A549 (cell line): ENCODE measurements around the gene NSD1. TPM values are rescaled to one million over a fixed set of nuclear protein-coding genes. Genes with fewer than 3 reads are reported as not detected.

Experiments used
- ATAC-seq, 2 experiments: fragments of 200-7000 bp in 1 of 2; fragments of >200 bp in 1 of 2; cut with Nextera tagmentation in 1 of 2; cut with Tn5 transposase in 1 of 2; 3 replicates each; pipeline versions ENCODE4 v1.8.0 to v1.9.1; 2018 to 2020; ENCODE audit warnings: mild to moderate bottlenecking in 1 of 2, moderate library complexity in 1 of 2
- CTCF ChIA-PET: fragments of 300-600 bp; sonication (Branson Sonifier 250); formaldehyde crosslinking; extraction: SDS; loops from one replicate; lab custom pipeline; 2021; ENCODE audit warnings: antibody characterized with exemption, inconsistent platforms; lab: Yijun Ruan, JAX
- POLR2A ChIA-PET: fragments of 350-600 bp; formaldehyde crosslinking; extraction: SDS; loops from one replicate; lab custom pipeline; 2021; ENCODE audit warnings: antibody characterized with exemption, inconsistent platforms; lab: Yijun Ruan, JAX
- DNase-seq, 2 experiments: peaks; one replicate each; pipeline versions ENCODE4 v3.0.0 to v3.0.0-alpha.2; 2011 to 2016; ENCODE audit warnings: low read depth in 1 of 2, low spot score in 1 of 2
- FAIRE-seq: peaks from 2 replicates; lab custom pipeline; 2011; peaks lifted over from hg19 to GRCh38; lab: Jason Lieb, UNC
- H3K27ac ChIP-seq, 2 experiments: fragments of >200 bp; sonication (Bioruptor Twin); formaldehyde crosslinking; 3 replicates each; pipeline ENCODE4 v1.5.1; 2016 to 2017
- H3K4me1 ChIP-seq: fragments of >200 bp; sonication (Bioruptor Twin); formaldehyde crosslinking; 3 replicates; pipeline ENCODE4 v1.6.1; 2016
- H3K4me2 ChIP-seq: fragments of >200 bp; sonication (Bioruptor Twin); formaldehyde crosslinking; 3 replicates; pipeline ENCODE4 v1.6.1; 2016
- H3K4me3 ChIP-seq: fragments of >200 bp; sonication (Bioruptor Twin); formaldehyde crosslinking; 3 replicates; pipeline ENCODE4 v1.5.1; 2016
- H3K9me3 ChIP-seq: fragments of >200 bp; sonication (Bioruptor Twin); formaldehyde crosslinking; 3 replicates; pipeline ENCODE4 v1.6.1; 2016
- CEBPB ChIP-seq, 2 experiments: fragments of >200 bp in 1 of 2; sonication (Bioruptor Twin) in 1 of 2; formaldehyde crosslinking in 1 of 2; IDR thresholded peaks; 2 replicates each; pipeline ENCODE4 v1.6.1; 2012 to 2016
- CHD2 ChIP-seq: fragments of 150-350 bp; IDR thresholded peaks from 2 replicates; pipeline ENCODE4 v1.6.1; 2014; ENCODE audit warnings: low read length; ENCODE audit not compliant: partially characterized antibody
- CHD4 ChIP-seq: fragments of 200-600 bp; sonication (generic); IDR thresholded peaks from 2 replicates; pipeline ENCODE4 v1.6.1; 2016; ENCODE audit warnings: antibody characterized with exemption, mild to moderate bottlenecking, borderline replicate concordance
- E2F6 ChIP-seq: IDR thresholded peaks from 2 replicates; pipeline ENCODE4 v1.6.1; 2012; ENCODE audit warnings: low read depth, borderline replicate concordance
- EHF ChIP-seq: fragments of 250-450 bp; sonication (Bioruptor Pico); IDR thresholded peaks from 2 replicates; pipeline ENCODE4 v1.5.0; 2020; ENCODE audit warnings: mild to moderate bottlenecking
- ELK1 ChIP-seq: fragments of 150-350 bp; IDR thresholded peaks from 2 replicates; pipeline ENCODE4 v1.6.1; 2014; ENCODE audit warnings: low read depth, mild to moderate bottlenecking, low read length
- ESRRA ChIP-seq: fragments of 150-350 bp; IDR thresholded peaks from 2 replicates; pipeline ENCODE4 v1.6.1; 2014; ENCODE audit warnings: mild to moderate bottlenecking, low read length, borderline replicate concordance
- HDAC2 ChIP-seq: fragments of 200-600 bp; sonication (generic); IDR thresholded peaks from 2 replicates; pipeline ENCODE4 v1.6.1; 2016
- HES2 ChIP-seq: fragments of >200 bp; sonication (Bioruptor Twin); formaldehyde crosslinking; IDR thresholded peaks from 2 replicates; pipeline ENCODE4 v1.6.1; 2016
- HEYL ChIP-seq: fragments of 250-450 bp; sonication (Bioruptor Pico); IDR thresholded peaks from 2 replicates; pipeline ENCODE4 v1.8.0; 2021; ENCODE audit warnings: mild to moderate bottlenecking, moderate library complexity
- HOXA7 ChIP-seq: fragments of 250-450 bp; sonication (Bioruptor Pico); IDR thresholded peaks from 2 replicates; pipeline ENCODE4 v1.5.0; 2020; ENCODE audit warnings: mild to moderate bottlenecking, moderate library complexity
- HOXB13 ChIP-seq: fragments of 250-450 bp; sonication (Bioruptor Pico); IDR thresholded peaks from 2 replicates; pipeline ENCODE4 v1.5.0; 2020; ENCODE audit warnings: low read depth, mild to moderate bottlenecking, moderate library complexity
- HOXB5 ChIP-seq: fragments of 250-450 bp; sonication (Bioruptor Pico); IDR thresholded peaks from 2 replicates; pipeline ENCODE4 v1.5.0; 2020; ENCODE audit warnings: mild to moderate bottlenecking, moderate library complexity
- JUNB ChIP-seq: fragments of >200 bp; sonication (Bioruptor Twin); formaldehyde crosslinking; IDR thresholded peaks from 2 replicates; pipeline ENCODE4 v1.6.1; 2016
- MAFK ChIP-seq: fragments of 450-650 bp; IDR thresholded peaks from 2 replicates; pipeline ENCODE4 v1.6.1; 2014; ENCODE audit not compliant: partially characterized antibody
- MAZ ChIP-seq: fragments of 150-350 bp; IDR thresholded peaks from 2 replicates; pipeline ENCODE4 v1.6.1; 2014; ENCODE audit warnings: antibody characterized with exemption, low read depth, low read length, borderline replicate concordance
- MYC ChIP-seq: IDR thresholded peaks from 2 replicates; pipeline ENCODE4 v1.6.1; 2012; ENCODE audit warnings: mild to moderate bottlenecking, inconsistent platforms, low read length, improper control_type of control experiment, borderline replicate concordance
- NPAS2 ChIP-seq: fragments of 250-450 bp; sonication (Bioruptor Pico); IDR thresholded peaks from 2 replicates; pipeline ENCODE4 v1.8.0; 2022; ENCODE audit warnings: mild to moderate bottlenecking, moderate library complexity, borderline replicate concordance
- NR3C1 ChIP-seq: fragments of >200 bp; sonication (Bioruptor Twin); formaldehyde crosslinking; IDR thresholded peaks from 3 replicates; pipeline ENCODE4 v1.6.1; 2017
- PBX3 ChIP-seq: IDR thresholded peaks from 2 replicates; pipeline ENCODE4 v1.6.1; 2012
- RAD21 ChIP-seq, 2 experiments: fragments of >200 bp in 1 of 2; sonication (Bioruptor Twin) in 1 of 2; formaldehyde crosslinking in 1 of 2; IDR thresholded peaks in 1 of 2; conservative IDR thresholded peaks in 1 of 2; 2 replicates in 1 of 2; 3 replicates in 1 of 2; pipeline ENCODE4 v1.6.1; 2012 to 2018; ENCODE audit warnings: inconsistent platforms in 1 of 2
- RCOR1 ChIP-seq: fragments of 150-350 bp; IDR thresholded peaks from 2 replicates; pipeline ENCODE4 v1.6.1; 2014; ENCODE audit warnings: antibody characterized with exemption, low read length, low read depth
- REST ChIP-seq: fragments of 200-600 bp; sonication (generic); IDR thresholded peaks from 2 replicates; pipeline ENCODE4 v1.6.1; 2016; ENCODE audit warnings: antibody characterized with exemption, mild to moderate bottlenecking, moderate library complexity
- RFX5 ChIP-seq: fragments of 450-650 bp; IDR thresholded peaks from 2 replicates; pipeline ENCODE4 v1.7.1; 2014; ENCODE audit warnings: antibody characterized with exemption, mild to moderate bottlenecking, moderate library complexity
- RNF2 ChIP-seq: fragments of 200-600 bp; sonication (generic); IDR thresholded peaks from 2 replicates; pipeline ENCODE4 v1.6.1; 2016; ENCODE audit warnings: low read depth, mild to moderate bottlenecking, antibody characterized with exemption, moderate library complexity, borderline replicate concordance
- USF2 ChIP-seq: fragments of 450-650 bp; IDR thresholded peaks from 2 replicates; pipeline ENCODE4 v1.6.1; 2014; ENCODE audit warnings: antibody characterized with exemption
- ZFP36 ChIP-seq: fragments of 450-650 bp; IDR thresholded peaks from 2 replicates; pipeline ENCODE4 v1.6.1; 2014; ENCODE audit warnings: borderline replicate concordance; ENCODE audit not compliant: partially characterized antibody
- ZSCAN20 ChIP-seq: fragments of 250-450 bp; sonication (Bioruptor Pico); IDR thresholded peaks from 2 replicates; pipeline ENCODE4 v1.8.0; 2022; ENCODE audit warnings: mild to moderate bottlenecking, moderate library complexity
- WGBS: methylation state at CpG from one replicate; pipeline ENCODE4 v1.1.6; 2017; ENCODE audit errors: missing lambda C conversion rate; 5-methylcytosine and 5-hydroxymethylcytosine counted together
- polyA plus RNA-seq, 4 experiments: library from polyadenylated mRNA; depleted of rRNA in 3 of 4; stranded (reverse); fragments of >200 nt; fragmentation: RNase III in 1 of 4; extraction: RNeasy Plus Mini Kit Qiagen cat#74134 plus additional on column Dnase treatment in 1 of 4; gene quantifications; 2 replicates in 3 of 4; 3 replicates in 1 of 4; pipeline ENCODE4 v1.2.3, GENCODE V29; 2011 to 2017

The NSD1 gene
- polyA plus RNA-seq, 2 of the 4 experiments (the other 2 are of a cell fraction), result 16.3 to 38.2 TPM

- TF ChIP-seq JUNB (no peak), HOXB5 (CRISPR knock-in tag) (no peak), CHD4 (no peak), HDAC2 (no peak), ELK1 (no peak), ZFP36 (no peak), ESRRA (no peak), PBX3 (no peak), HOXA7 (no peak), MYC (no peak), CEBPB (IDR thresholded peaks at IDR 0.05) (no peak), NR3C1 (no peak), CHD2 (no peak), RNF2 (no peak), E2F6 (no peak), MAFK (no peak), ZSCAN20 (CRISPR knock-in tag) (no peak)
- TF ChIP-seq, all 56 proteins: peak for 0
- H3K4me2 ChIP-seq, result peak overlapping the region; percentile 98
- 41% methylated on average over 3 of the region's 3 CpGs for WGBS
- H3K4me3 ChIP-seq, result no peak overlapping the region
- H3K9me3 ChIP-seq, result no peaks in the 10 kb centered on the region
- DNase-seq (no peak), ATAC-seq (no peak), FAIRE-seq (no peak)
- CTCF ChIA-PET, result interaction anchor here (0.6 to 3.3 kb wide), 8 partner anchors 10 to 54 kb away, joined by 3 to 20 read pairs (median 4); no protein-coding TSS in a partner anchor
- no peak overlapping the region for H3K27ac ChIP-seq
- H3K4me1 ChIP-seq, result peaks cover 27% of the 10 kb centered on the region
- POLR2A ChIA-PET, result interaction anchor here (0.7 kb wide), 1 partner anchor 231 kb away, joined by 4 read pairs; no protein-coding TSS in a partner anchor
These were observed 215.7 kb downstream of the NSD1 start for GRCh38 chr5:177349362-177349647.

- peaks cover 31% of the 10 kb centered on the region for H3K4me1 ChIP-seq
- H3K4me2 ChIP-seq, result peak overlapping the region; percentile 98
- no peak overlapping the region for H3K4me3 ChIP-seq
- ATAC-seq, result no peak
- CTCF ChIA-PET, result interaction anchor here (1.2 to 3.3 kb wide), 10 partner anchors 11 to 236 kb away, joined by 3 to 20 read pairs (median 5); no protein-coding TSS in a partner anchor
- H3K27ac ChIP-seq, result no peak overlapping the region
- FAIRE-seq, result no peak
- H3K9me3 ChIP-seq, result no peaks in the 10 kb centered on the region
- 86% methylated on average over 5 of the region's 5 CpGs for WGBS
- DNase-seq, result no peak
- POLR2A ChIA-PET, result interaction anchor here (1.2 kb wide), 1 partner anchor 21 kb away, joined by 9 read pairs; no protein-coding TSS in a partner anchor
- TF ChIP-seq ESRRA (no peak), MAFK (no peak), ELK1 (no peak), NPAS2 (CRISPR knock-in tag) (no peak), HES2 (no peak), MAZ (no peak), EHF (no peak), RFX5 (no peak), RAD21 (conservative IDR thresholded peaks at IDR 0.05 in 1 of 2, IDR thresholded peaks at IDR 0.05 in 1 of 2) (no peak), ZFP36 (no peak), HEYL (CRISPR knock-in tag) (no peak), REST (no peak), USF2 (no peak), RCOR1 (no peak), HOXB13 (CRISPR knock-in tag) (no peak), NR3C1 (no peak)
These were observed 216.2 kb downstream of the NSD1 start for GRCh38 chr5:177349762-177350161.
